GM19372 (cell line): ENCODE results near the gene SLC25A30.
"Not testable (repeated sequence)": the region's sequence is repeated elsewhere in the genome, so short reads cannot be mapped to it uniquely, and the experiment has no call there.

Experiments used
- ATAC-seq: cut with Tn5 transposase; IDR thresholded peaks from one replicate; pipeline ENCODE4 v1.9.1; 2021; ENCODE audit warnings: mild to moderate bottlenecking, low read depth, moderate library complexity; ENCODE audit not compliant: unreplicated experiment

SLC25A30 gene

DNA sequence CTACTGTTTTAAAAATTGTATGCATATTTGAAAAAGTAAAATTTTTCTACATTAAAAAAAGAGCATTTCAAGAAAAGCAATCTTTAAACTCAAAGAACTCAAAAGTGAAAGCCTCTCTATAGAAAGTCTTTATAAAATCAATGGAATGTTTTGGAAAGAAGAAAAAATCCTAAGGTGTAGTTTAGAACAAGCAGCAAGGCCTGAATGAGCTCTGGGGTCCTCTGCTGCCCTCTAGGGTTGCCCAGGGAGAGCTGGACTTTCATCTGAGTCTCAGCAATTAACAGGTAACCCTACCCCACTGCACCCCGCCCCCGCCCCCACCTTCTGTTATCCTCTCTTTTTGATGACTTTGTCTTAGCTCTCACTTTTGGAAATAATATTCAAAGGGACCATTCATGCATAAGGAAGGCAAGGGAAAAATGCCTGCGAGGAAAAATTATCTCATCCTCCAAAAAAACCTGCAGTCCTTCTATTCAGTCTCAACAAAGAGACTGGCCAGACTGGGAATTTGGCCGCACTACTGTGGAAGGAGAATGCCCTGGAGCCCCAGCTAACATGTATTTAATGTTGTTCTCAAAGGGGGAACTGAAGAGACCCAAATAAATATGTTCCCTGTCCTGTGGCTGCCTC, 24.1 kb downstream of the SLC25A30 start:
- no peak for ATAC-seq

DNA sequence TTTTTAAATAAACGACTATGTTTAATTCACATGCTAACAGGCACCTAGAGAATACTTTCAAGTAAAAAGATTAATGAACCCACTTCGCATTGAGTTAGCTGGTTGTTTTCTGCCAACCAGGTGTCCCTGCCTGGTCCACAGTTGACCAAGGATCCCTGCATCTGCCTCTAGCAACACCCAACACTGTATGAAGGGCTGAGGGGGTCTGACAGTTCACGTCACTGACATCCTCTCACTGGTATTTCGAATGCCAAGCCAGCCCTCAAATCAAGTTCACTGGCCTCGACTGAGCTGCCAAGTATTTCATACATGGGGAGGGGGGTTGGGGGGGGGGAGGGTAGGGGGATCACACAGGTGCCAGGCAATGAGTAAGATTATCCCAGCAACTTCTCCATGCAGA, 25.4 kb downstream of the SLC25A30 start:
- ATAC-seq = no peak

DNA sequence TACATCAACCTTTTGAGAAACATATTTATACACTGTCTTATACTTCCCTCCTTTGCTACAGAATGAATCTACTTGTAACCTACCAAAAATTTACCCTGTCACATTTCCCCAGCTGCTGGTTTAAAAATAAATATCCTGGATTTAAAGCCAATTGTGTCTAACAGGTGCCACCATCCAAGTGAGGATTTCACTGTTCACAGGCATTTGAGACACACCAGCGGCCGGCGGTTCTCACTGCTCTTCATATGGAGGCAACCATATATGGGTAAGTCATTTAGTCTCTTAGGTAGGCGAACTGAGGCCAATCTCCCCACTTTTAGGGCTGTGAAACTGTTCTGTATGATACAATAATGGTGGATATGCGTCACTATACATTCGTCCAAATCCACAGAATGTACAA, 26.2 kb downstream of the SLC25A30 start:
- ATAC-seq = no peak

DNA sequence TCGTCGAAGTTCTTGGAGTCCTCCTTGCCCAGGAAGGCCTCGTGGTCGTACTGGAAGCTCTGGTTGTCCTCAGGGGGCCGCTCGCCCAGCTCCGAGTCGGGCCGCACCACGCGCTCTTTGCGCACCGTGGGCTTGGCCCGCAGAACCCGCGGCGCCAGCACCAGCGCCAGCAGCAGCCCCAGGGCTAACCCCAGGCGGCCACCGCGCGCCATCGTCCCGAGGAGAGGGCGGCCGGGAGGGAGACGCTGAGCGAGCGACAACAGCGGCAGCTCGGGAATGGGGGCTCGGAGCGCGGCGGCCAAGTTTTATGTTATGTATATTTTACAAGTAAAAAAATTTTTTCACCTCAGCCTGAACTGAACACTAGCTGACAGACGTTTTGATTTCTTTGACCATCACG, 27.0 kb downstream of the SLC25A30 start:
- ATAC-seq = not testable (repeated sequence)

DNA sequence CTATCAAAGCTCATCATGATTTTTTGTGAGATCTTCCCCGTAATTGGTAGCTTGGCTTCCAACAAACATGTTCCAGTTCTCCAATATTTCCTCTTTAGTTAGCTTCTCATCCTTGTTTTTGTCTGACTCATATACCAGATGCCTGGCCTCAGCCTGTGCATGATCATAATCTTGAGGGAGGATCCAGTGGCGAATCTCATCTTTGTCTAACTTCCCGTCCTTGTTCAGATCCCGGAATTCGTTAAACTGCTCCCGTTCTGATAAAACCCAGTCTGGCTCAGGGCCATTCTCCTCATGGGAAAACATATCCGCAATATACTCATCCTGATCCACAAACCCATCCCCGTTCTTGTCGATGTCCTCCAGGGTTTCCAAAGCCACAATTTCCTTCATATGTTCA, 27.8 kb downstream of the SLC25A30 start:
- not testable (repeated sequence) for ATAC-seq

DNA sequence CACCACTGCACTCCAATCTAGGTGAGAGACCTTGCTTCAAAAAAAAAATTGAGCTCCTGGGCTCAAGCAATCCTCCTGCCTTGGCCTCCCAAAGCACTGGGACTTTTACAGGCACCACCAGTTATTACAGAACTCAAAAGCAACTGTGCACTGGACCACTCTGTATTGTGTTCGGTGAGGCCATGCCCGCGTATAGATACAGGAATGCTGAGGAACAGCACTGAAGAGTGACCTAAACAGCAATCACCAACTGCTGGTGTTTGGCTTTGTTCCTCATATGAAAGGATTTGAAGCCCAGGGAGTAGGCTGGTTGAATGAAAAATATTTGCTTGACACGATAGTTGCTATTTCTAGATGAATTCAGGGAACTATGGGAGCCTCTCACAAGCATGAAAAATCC, 29.5 kb downstream of the SLC25A30 start:
- ATAC-seq = no peak

DNA sequence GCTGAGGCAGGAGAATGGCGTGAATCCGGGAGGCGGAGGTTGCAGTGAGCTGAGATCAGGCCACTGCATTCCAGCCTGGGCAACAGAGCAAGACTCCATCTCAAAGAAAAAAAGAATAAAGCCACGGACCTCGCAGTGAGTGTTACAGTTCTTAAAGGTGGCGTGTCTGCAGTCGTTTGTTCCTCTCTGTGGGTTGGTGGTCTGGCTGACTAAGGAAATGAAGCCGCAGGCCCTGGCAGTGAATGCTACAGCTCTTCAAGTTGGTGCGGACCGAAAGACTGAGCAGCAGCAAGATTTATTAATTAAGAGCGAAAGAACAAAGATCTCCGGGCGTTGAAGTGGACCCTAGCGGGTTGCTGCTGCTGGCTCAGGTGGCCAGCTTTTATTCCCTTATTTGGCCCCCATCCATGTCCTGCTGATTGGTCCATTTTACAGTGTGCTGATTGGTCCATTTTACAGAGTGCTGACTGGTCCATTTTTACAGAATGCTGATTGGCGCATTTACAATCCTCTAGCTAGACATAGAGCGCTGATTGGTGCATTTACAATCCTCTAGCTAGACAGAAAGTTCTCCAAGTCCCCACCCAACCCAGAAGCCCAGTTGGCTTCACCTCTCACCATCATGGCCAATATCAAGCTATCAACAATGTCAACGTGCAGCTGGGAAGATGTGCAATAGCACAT, 31.1 kb downstream of the SLC25A30 start:
- ATAC-seq = not testable (repeated sequence)

DNA sequence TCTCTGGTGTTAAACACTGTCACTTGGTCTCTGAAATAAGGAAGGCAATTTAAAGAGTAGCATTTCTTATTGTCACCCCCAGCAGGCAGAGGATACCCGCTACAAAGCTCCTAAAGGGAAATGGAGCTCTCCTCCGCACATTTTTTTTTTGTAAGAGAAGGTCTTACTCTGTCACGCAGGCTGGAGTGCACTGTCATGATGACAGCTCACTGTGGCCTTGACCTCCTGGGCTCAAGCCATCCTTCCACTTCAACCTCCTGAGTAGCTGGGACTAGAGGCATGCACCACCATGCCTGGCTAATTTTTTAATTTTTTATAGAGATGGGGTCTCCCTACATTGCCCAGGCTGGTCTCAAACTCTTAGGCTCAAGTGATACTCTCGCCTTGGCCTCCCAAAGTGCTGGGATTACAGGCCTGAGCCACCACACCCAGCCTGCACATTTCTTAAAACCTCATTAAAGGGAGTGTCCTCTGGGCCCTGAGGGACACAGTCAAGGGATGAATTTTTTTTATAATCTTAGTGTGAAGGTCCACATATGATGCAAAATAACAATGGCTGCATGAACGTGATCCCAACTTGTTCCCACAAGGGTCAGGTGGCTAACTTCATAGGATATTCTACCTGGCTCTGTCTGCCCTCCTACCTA, 32.1 kb downstream of the SLC25A30 start:
- ATAC-seq = no peak

DNA sequence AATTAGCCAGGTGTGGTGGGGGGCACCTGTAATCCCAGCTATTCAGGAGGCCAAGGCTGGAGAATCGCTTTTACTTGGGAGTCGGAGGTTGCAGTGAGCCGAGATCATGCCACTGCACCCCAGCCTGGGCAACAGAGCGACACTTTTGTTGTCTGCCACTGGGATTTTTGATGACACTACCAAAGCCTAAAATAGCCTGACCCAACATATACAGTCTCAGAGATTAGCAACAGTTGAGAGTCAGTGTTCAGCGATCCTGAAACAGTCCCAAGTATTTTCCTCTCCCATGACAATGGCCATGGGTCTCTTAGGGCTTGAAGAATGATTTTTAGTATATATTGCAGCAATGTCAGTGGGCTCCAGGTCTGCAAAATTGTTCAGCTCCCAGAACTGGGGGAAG, 32.9 kb downstream of the SLC25A30 start:
- ATAC-seq = no peak

DNA sequence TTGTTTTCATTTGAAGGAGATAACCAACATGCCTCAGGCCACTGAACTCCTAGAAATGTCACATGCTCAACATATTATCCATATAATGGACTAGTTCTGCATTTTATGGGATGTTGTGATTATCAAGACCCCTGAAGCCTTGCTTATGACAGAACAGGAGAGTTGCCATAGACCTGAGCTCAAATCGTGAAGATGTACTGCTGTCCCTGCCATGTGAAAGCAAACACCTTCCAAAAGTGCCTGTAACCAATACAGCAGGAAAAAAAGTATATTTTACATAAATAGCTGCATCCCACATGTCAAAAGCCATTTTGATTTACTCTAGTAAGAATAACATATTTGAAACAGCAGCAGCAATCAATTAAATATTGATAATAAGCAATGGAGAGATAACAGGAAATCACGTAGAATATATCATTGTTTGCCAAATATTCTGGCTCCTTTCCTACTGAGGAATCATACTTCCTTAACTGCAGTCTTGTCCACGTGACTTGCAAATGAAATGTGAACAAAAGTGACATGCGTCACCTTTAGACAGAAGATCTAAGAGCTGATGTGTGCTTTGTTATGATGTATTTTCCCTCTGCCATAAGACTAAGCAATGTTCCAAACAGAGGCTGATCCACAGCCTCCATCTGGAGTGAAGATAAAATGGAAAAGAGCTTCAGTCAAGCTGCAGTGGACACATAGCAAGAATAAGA, 33.5 kb downstream of the SLC25A30 start:
- no peak for ATAC-seq

DNA sequence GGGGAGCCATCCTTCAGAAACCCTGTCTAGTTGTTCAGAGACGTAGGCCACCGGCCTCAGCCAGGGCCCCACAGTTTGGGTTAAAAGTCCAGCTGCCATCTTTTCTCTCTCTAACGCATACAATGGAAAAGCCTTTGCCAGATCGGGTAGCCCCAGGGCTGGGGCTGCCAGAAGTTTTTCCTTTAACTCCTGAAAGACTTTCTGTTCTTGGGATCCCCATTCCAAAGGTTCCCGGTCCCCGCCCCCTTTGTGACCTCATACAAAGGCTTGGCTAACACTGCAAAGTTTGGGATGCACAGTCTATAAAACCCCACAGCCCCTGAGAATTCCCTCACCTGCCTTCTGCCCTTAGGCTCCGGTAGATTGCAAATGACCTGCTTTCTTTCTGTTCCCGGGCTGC, 35.4 kb downstream of the SLC25A30 start:
- ATAC-seq = not testable (repeated sequence)

DNA sequence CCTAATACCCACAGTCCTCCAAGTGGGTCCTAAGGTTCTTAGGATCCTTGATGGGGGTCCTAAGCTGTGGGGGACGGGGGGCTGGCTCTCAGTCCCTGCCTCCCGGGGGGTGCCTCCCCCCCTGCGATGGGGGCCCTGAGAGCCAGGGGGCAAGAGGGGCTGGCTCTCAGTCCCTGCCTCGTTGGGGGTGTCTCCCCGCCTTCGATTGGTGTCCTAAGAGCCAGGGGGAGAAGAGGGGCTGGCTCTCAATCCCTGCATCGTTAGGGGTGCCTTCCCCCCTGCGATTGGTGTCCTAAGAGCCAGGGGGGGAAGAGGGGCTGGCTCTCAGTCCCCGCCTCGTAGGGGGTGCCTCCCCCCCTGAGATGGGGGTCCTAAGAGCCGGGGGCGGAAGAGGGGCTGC, 37.0 kb downstream of the SLC25A30 start:
- no peak for ATAC-seq

DNA sequence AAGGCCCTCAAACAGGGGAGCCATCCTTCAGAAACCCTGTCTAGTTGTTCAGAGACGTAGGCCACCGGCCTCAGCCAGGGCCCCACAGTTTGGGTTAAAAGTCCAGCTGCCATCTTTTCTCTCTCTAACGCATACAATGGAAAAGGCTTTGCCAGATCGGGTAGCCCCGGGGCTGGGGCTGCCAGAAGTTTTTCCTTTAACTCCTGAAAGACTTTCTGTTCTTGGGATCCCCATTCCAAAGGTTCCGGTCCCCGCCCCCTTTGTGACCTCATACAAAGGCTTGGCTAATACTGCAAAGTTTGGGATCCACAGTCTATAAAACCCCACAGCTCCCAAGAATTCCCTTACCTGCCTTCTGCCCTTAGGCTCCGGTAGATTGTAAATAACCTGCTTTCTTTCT, 37.5 kb downstream of the SLC25A30 start:
- not testable (repeated sequence) for ATAC-seq

DNA sequence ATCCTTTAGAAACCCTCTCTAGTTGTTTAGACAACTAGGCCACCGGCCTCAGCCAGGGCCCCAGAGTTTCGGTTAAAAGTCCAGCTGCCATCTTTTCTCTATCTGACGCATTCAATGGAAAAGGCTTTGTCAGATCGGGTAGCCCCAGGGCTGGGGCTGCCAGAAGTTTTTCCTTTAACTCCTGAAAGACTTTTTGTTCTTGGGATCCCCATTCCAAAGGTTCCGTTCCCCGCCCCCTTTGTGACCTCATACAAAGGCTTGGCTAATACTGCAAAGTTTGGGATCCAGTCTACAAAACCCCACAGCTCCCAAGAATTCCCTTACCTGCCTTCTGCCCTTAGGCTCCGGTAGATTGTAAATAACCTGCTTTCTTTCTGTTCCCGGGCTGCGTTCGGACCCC, 38.7 kb downstream of the SLC25A30 start:
- not testable (repeated sequence) for ATAC-seq

DNA sequence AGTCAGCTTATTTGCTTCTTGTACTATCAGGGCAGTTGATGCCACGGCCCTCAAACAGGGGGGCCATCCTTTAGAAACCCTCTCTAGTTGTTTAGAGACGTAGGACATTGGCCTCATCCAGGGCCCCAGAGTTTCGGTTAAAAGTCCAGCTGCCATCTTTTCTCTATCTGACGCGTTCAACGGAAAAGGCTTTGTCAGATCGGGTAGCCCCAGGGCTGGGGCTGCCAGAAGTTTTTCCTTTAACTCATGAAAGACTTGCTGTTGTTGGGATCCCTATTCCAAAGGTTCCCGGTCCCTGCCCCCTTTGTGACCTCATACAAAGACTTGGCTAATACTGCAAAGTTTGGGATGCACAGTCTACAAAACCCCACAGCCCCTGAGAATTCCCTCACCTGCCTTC, 39.4 kb downstream of the SLC25A30 start:
- not testable (repeated sequence) for ATAC-seq

DNA sequence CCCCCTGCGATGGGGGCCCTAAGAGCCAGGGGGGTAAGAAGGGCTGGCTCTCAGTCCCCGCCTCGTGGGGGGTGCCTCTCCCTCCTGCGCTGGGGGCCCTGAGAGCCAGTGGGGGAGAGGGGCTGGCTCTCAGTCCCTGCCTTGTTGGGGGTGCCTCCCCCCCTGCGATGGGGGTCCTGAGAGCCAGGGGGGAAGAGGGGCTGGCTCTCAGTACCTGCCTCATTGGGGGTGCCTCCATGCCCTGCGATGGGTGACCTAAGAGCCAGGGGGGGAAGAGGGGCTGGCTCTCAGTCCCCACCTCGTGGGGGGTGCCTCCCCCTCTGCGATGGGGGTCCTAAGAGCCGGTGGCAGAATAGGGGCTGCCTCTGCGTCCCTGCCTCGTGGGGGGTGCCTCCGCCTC, 40.9 kb downstream of the SLC25A30 start:
- not testable (repeated sequence) for ATAC-seq

DNA sequence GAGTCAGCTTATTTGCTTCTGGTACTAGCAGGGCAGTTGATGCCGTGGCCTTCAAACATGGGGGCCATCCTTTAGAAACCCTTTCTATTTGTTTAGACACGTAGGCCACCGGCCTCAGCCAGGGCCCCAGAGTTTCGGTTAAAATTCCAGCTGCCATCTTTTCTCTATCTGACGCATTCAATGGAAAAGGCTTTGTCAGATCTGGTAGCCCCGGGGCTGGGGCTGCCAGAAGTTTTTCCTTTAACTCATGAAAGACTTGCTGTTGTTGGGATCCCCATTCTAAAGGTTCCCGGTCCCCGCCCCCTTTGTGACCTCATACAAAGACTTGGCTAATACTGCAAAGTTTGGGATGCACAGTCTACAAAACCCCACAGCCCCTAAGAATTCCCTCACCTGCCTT, 41.5 kb downstream of the SLC25A30 start:
- ATAC-seq = not testable (repeated sequence)

DNA sequence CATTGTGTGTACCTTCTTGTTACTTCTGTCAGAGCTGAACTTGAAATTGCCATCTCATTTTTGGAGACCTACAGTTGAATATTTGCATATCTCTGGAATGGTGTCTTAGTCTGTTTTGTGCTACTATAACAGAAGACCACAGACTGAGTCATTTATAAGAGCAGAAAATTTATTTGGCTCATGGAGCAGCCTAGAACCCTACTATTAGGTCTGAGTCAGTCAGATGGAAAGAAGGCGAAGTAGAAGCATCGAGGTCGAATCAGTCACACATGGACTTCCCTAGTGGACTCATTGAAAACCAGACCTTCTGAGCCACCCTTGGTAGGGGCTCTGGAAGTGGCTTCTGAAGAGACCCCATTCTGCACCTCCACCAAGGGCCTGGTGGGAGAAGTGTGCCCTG, 43.3 kb downstream of the SLC25A30 start:
- no peak for ATAC-seq

DNA sequence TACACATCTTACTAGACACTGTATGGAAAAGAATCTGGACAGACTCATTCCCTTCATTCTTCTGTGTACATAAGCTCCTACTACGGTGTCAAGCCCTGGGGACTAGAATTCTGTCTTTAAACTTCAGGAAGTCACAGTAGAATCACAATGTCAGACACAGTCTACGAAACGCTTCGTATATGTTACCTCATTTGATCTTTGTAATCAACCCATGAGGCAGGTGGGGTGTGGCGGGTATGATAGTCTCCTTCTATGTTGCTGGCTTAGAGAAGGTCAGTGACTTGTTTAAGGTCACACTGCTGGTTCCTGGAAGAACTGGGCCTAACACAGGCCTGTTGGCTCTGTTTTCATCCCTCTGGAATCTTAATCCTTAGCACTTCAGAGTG, 45.0 kb downstream of the SLC25A30 start:
- no peak for ATAC-seq

DNA sequence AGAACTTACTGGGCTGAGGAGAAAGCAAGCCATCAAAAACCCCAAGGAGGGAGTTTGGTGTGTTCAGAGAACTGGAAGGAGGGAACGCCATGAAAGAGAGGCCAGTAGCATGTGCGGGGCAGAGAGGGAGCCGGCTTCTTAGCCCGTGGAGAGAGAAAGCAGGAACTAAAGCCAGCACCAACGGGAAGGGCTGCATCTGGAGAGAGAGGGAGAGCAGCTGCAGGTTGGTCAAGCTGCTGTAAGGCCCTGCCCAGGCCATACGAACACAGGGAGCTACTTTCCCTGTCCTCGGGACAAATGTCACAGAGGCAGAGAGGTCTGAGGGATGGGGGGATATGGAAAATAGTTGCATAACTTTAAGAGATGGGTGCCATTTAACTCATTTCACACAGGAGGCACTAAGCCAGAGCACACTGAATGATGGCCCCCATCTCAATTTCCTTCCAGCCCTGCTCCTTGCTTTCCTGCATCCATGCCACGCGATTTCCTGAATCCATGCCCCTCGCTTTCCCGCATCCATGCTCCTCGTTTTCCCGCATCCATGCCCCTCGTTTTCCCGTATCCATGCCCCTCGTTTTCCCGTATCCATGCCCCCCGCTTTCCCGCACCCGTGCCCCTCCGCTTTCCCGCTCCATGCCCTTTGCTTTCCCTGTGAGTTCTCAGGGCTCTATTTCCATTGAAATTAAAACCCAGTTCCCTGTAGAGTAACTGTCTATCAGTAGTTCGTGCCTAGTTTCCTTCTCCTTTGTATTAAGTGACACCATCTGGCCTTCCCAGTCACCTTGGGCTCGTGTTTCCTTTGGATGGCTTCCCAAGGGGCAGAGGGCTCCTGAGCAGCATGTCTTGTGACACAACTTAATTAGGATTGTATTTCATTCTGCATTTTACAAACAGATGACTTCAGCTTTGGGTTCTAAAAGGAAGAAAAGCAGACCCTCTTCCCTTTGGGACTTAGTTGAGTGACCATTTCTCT, 45.7 kb downstream of the SLC25A30 start:
- no peak for ATAC-seq
